ENCODE data around the gene CTCF.

Gene CTCF

GRCh38 chr16:67674851-67675578, 112.7 kb downstream of the CTCF start:
- Mint-ChIP-seq H3K4me3 (no peak overlapping the region), H3K9me3 (ENCODE audit: low read depth) (no peaks in the 10 kb centered on the region), H3K27me3 (no peaks in the 10 kb centered on the region), H3K27ac (no peak overlapping the region), H3K36me3 (no peaks in the 10 kb centered on the region), H3K4me1 (ENCODE audit: low read depth) (no peaks in the 10 kb centered on the region)

GRCh38 chr16:67675579-67675935, 113.2 kb downstream of the CTCF start:
- Mint-ChIP-seq H3K36me3 (no peaks in the 10 kb centered on the region), H3K9me3 (ENCODE audit: low read depth) (no peaks in the 10 kb centered on the region), H3K27me3 (no peaks in the 10 kb centered on the region), H3K4me3 (no peak overlapping the region), H3K27ac (no peak overlapping the region), H3K4me1 (ENCODE audit: low read depth) (no peaks in the 10 kb centered on the region)

GRCh38 chr16:67675999-67676398, 113.7 kb downstream of the CTCF start:
- no peaks in the 10 kb centered on the region for H3K36me3 Mint-ChIP-seq
- H3K27ac Mint-ChIP-seq = no peak overlapping the region

GRCh38 chr16:67676516-67676915, 114.2 kb downstream of the CTCF start:
- Mint-ChIP-seq H3K4me3 (no peak overlapping the region), H3K4me1 (ENCODE audit: low read depth) (no peaks in the 10 kb centered on the region), H3K36me3 (no peaks in the 10 kb centered on the region), H3K9me3 (ENCODE audit: low read depth) (no peaks in the 10 kb centered on the region), H3K27me3 (no peaks in the 10 kb centered on the region), H3K27ac (no peak overlapping the region)

More at GRCh38 chr16:67675999-67676398, 113.7 kb downstream of the CTCF start:
- Mint-ChIP-seq H3K4me1 (ENCODE audit: low read depth) (no peaks in the 10 kb centered on the region), H3K9me3 (ENCODE audit: low read depth) (no peaks in the 10 kb centered on the region), H3K4me3 (no peak overlapping the region), H3K27me3 (no peaks in the 10 kb centered on the region)

GRCh38 chr16:67676939-67677338, 114.6 kb downstream of the CTCF start:
- Mint-ChIP-seq H3K27ac (no peak overlapping the region), H3K9me3 (ENCODE audit: low read depth) (no peaks in the 10 kb centered on the region), H3K4me1 (ENCODE audit: low read depth) (no peaks in the 10 kb centered on the region), H3K27me3 (no peaks in the 10 kb centered on the region), H3K36me3 (no peaks in the 10 kb centered on the region), H3K4me3 (no peak overlapping the region)

GRCh38 chr16:67677712-67678111, 115.4 kb downstream of the CTCF start:
- H3K36me3 Mint-ChIP-seq = peaks cover 3% of the 10 kb centered on the region
- H3K4me1 Mint-ChIP-seq (ENCODE audit: low read depth) = no peaks in the 10 kb centered on the region
- no peaks in the 10 kb centered on the region for H3K9me3 Mint-ChIP-seq (ENCODE audit: low read depth)
- no peak overlapping the region for H3K4me3 Mint-ChIP-seq
- H3K27ac Mint-ChIP-seq = no peak overlapping the region
- H3K27me3 Mint-ChIP-seq = no peaks in the 10 kb centered on the region

GRCh38 chr16:67678354-67679023, 116.2 kb downstream of the CTCF start:
- no peaks in the 10 kb centered on the region for H3K27me3 Mint-ChIP-seq
- H3K4me1 Mint-ChIP-seq (ENCODE audit: low read depth) = no peaks in the 10 kb centered on the region
- no peak overlapping the region for H3K27ac Mint-ChIP-seq
- no peaks in the 10 kb centered on the region for H3K9me3 Mint-ChIP-seq (ENCODE audit: low read depth)
- peaks cover 3% of the 10 kb centered on the region for H3K36me3 Mint-ChIP-seq
- no peak overlapping the region for H3K4me3 Mint-ChIP-seq

GRCh38 chr16:67679935-67680897, 117.9 kb downstream of the CTCF start:
- Mint-ChIP-seq H3K36me3 (peaks cover 3% of the 10 kb centered on the region), H3K27ac (no peak overlapping the region), H3K4me3 (no peak overlapping the region), H3K4me1 (ENCODE audit: low read depth) (no peaks in the 10 kb centered on the region), H3K27me3 (no peaks in the 10 kb centered on the region), H3K9me3 (ENCODE audit: low read depth) (no peaks in the 10 kb centered on the region)

GRCh38 chr16:67683767-67684166, 121.4 kb downstream of the CTCF start:
- H3K27ac Mint-ChIP-seq = no peak overlapping the region
- H3K4me1 Mint-ChIP-seq (ENCODE audit: low read depth) = peaks cover 1% of the 10 kb centered on the region
- H3K9me3 Mint-ChIP-seq (ENCODE audit: low read depth) = no peaks in the 10 kb centered on the region
- H3K36me3 Mint-ChIP-seq = peaks cover 5% of the 10 kb centered on the region
- no peak overlapping the region for H3K4me3 Mint-ChIP-seq
- no peaks in the 10 kb centered on the region for H3K27me3 Mint-ChIP-seq

GRCh38 chr16:67685388-67686112, 123.2 kb downstream of the CTCF start:
- Mint-ChIP-seq H3K36me3 (peaks cover 5% of the 10 kb centered on the region), H3K9me3 (ENCODE audit: low read depth) (no peaks in the 10 kb centered on the region), H3K4me3 (no peak overlapping the region), H3K4me1 (ENCODE audit: low read depth) (peaks cover 3% of the 10 kb centered on the region), H3K27me3 (no peaks in the 10 kb centered on the region), H3K27ac (no peak overlapping the region)

Measured in activated naive CD8-positive, alpha-beta T cell (primary cell).